Panc1 (cell line): ENCODE results near the gene PHKB. TPM values are rescaled to one million over a fixed set of nuclear protein-coding genes. Genes with fewer than 3 reads are reported as not detected.

ENCODE experiments used
- ATAC-seq: fragments of 200-7000 bp; cut with Tn5 transposase; 2 replicates; pipeline ENCODE4 v1.9.1; 2020; ENCODE audit warnings: mild to moderate bottlenecking, moderate library complexity
- BruUV-seq: library from RNA; stranded (reverse); fragments of 400-500 nt; replicated peaks from 2 replicates; lab custom pipeline; 2021; lab: Mats Ljungman, UMichigan
- CTCF ChIA-PET: fragments of 300-600 bp; sonication (Branson Sonifier 250); formaldehyde crosslinking; loops from one replicate; lab custom pipeline; 2022; ENCODE audit warnings: antibody characterized with exemption; lab: Charles Lee
- POLR2A ChIA-PET: fragments of 300-600 bp; sonication (Branson Sonifier 250); formaldehyde crosslinking; loops from one replicate; lab custom pipeline; 2022; ENCODE audit warnings: antibody characterized with exemption; lab: Charles Lee
- DNase-seq: peaks from one replicate; pipeline ENCODE4 v3.0.0-alpha.2; 2010; ENCODE audit warnings: low read depth, low spot score
- H3K27ac ChIP-seq: 2 replicates; pipeline ENCODE4 v1.5.1; 2011; ENCODE audit warnings: mild to moderate bottlenecking, low read length, inconsistent platforms
- H3K27me3 ChIP-seq: fragments of 200-500 bp; sonication (Bioruptor generic); 2 replicates; pipeline ENCODE4 v1.6.0; 2014; ENCODE audit warnings: low read length, inconsistent platforms; ENCODE audit not compliant: control insufficient read depth, insufficient read depth
- H3K36me3 ChIP-seq: fragments of 200-500 bp; sonication (Bioruptor generic); 2 replicates; pipeline ENCODE4 v1.5.1; 2014; ENCODE audit warnings: inconsistent platforms, mild to moderate bottlenecking, low read length, moderate library complexity; ENCODE audit not compliant: control insufficient read depth, insufficient read depth
- H3K4me1 ChIP-seq: 2 replicates; pipeline ENCODE4 v1.5.1; 2011; ENCODE audit warnings: inconsistent platforms, mild to moderate bottlenecking, low read length, moderate library complexity; ENCODE audit not compliant: control insufficient read depth, insufficient read depth
- H3K4me3 ChIP-seq, 2 experiments: 2 replicates each; pipeline ENCODE4 v1.5.1; 2011 to 2012; ENCODE audit warnings: low read depth in 2 of 2, low read length in 2 of 2, mild to moderate bottlenecking in 2 of 2, inconsistent platforms in 1 of 2, moderate library complexity in 1 of 2
- H3K9me3 ChIP-seq: fragments of 200-500 bp; sonication (Bioruptor generic); 2 replicates; pipeline ENCODE4 v1.5.1; 2014; ENCODE audit warnings: low read depth, mild to moderate bottlenecking, inconsistent platforms, low read length, moderate library complexity; ENCODE audit not compliant: control insufficient read depth, insufficient read depth
- POLR2AphosphoS5 ChIP-seq: IDR thresholded peaks from 2 replicates; pipeline ENCODE4 v1.6.1; 2012; ENCODE audit warnings: mild to moderate bottlenecking, low read depth, low read length, moderate library complexity
- SIN3A ChIP-seq: IDR thresholded peaks from 2 replicates; pipeline ENCODE4 v1.6.1; 2012; ENCODE audit warnings: low read depth, mild to moderate bottlenecking, low read length, moderate library complexity, borderline replicate concordance; ENCODE audit not compliant: insufficient read depth
- TCF7L2 ChIP-seq: IDR thresholded peaks from 2 replicates; pipeline ENCODE4 v1.6.1; 2011; ENCODE audit warnings: mild to moderate bottlenecking, low read depth, low read length, inconsistent platforms
- in situ Hi-C: cut with HindIII; loops from 2 replicates; pipeline ENCODE4 v1.10.0; 2016; ENCODE audit warnings: low sequenced_read_pairs, low pct_unique_long_range_greater_than_20kb
- intact Hi-C: fragments of 100-400 bp; cut with micrococcal nuclease; formaldehyde crosslinking; loops from one replicate; pipeline ENCODE4 v1.10.0; 2022; ENCODE audit not compliant: unreplicated experiment
- total RNA-seq: library from RNA; stranded (reverse); gene quantifications from one replicate; pipeline ENCODE4 v1.2.1, GENCODE V29; 2021; ENCODE audit not compliant: unreplicated experiment
- TF ChIP-seq, protein P1 (sequence below): fragments of 450-650 bp; IDR thresholded peaks from 2 replicates; pipeline ENCODE4 v1.5.1; 2017; ENCODE audit warnings: mild to moderate bottlenecking
- TF ChIP-seq, protein P2 (sequence below), 2 experiments: IDR thresholded peaks; 2 replicates each; pipeline ENCODE4 v1.6.1; 2011 to 2012; ENCODE audit warnings: low read depth in 2 of 2, control low read depth in 1 of 2, low read length in 1 of 2, mild to moderate bottlenecking in 1 of 2, moderate library complexity in 1 of 2; ENCODE audit not compliant: insufficient read depth in 1 of 2

The PHKB gene
- total RNA-seq, 1 experiment from 2014 or later: 29.5 TPM

DNA sequence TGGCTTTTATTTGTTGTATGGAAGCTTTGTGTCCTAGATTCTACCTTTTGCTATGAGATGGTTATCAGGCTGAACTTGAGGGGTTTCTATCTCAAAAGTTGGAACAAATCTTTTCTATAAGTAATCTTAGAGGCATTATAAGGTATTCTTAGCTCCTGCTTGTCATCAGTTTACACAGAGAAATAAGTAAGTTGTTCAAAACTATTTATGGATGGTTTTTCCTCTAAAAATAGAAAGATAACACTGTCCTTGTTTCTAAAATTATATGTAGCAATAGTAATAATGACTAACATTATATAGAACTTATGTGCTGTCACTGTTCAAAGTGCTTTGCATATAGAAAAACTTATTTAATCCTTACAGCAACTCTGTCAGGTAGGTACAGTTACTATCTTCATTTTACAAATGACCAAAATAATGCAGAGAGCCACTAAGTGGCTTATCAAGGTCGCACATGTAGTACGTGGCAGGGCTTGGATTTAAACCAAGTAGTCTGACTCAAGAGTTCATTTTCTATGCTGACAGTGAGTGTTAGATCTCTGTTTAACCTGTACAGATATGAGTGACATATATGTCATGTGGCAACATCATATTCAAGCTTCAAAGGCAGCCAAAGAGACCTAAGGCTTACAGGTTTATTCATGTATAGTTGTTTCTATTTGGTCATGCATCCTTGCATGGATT, 59.0 kb downstream of the PHKB start:
- ChIA-PET CTCF (no interaction called here), POLR2A (no interaction called here)
- Histone ChIP-seq H3K27me3 (no peaks in the 10 kb centered on the region), H3K27ac (no peak overlapping the region), H3K4me3 (no peak overlapping the region), H3K9me3 (no peaks in the 10 kb centered on the region), H3K36me3 (no peaks in the 10 kb centered on the region; the same call in 1 of the 2 replicates), H3K4me1 (no peaks in the 10 kb centered on the region)
- intact Hi-C loops (no loop called here), in situ Hi-C loops (no loop called here)
- ATAC-seq (no peak), DNase-seq (no peak)
- TF ChIP-seq SIN3A (no peak), TCF7L2 (no peak), POLR2AphosphoS5 (no peak)
- TF ChIP-seq, protein P1, sequence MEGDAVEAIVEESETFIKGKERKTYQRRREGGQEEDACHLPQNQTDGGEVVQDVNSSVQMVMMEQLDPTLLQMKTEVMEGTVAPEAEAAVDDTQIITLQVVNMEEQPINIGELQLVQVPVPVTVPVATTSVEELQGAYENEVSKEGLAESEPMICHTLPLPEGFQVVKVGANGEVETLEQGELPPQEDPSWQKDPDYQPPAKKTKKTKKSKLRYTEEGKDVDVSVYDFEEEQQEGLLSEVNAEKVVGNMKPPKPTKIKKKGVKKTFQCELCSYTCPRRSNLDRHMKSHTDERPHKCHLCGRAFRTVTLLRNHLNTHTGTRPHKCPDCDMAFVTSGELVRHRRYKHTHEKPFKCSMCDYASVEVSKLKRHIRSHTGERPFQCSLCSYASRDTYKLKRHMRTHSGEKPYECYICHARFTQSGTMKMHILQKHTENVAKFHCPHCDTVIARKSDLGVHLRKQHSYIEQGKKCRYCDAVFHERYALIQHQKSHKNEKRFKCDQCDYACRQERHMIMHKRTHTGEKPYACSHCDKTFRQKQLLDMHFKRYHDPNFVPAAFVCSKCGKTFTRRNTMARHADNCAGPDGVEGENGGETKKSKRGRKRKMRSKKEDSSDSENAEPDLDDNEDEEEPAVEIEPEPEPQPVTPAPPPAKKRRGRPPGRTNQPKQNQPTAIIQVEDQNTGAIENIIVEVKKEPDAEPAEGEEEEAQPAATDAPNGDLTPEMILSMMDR: no peak
- TF ChIP-seq, protein P2, sequence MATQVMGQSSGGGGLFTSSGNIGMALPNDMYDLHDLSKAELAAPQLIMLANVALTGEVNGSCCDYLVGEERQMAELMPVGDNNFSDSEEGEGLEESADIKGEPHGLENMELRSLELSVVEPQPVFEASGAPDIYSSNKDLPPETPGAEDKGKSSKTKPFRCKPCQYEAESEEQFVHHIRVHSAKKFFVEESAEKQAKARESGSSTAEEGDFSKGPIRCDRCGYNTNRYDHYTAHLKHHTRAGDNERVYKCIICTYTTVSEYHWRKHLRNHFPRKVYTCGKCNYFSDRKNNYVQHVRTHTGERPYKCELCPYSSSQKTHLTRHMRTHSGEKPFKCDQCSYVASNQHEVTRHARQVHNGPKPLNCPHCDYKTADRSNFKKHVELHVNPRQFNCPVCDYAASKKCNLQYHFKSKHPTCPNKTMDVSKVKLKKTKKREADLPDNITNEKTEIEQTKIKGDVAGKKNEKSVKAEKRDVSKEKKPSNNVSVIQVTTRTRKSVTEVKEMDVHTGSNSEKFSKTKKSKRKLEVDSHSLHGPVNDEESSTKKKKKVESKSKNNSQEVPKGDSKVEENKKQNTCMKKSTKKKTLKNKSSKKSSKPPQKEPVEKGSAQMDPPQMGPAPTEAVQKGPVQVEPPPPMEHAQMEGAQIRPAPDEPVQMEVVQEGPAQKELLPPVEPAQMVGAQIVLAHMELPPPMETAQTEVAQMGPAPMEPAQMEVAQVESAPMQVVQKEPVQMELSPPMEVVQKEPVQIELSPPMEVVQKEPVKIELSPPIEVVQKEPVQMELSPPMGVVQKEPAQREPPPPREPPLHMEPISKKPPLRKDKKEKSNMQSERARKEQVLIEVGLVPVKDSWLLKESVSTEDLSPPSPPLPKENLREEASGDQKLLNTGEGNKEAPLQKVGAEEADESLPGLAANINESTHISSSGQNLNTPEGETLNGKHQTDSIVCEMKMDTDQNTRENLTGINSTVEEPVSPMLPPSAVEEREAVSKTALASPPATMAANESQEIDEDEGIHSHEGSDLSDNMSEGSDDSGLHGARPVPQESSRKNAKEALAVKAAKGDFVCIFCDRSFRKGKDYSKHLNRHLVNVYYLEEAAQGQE (IDR thresholded peaks at IDR 0.05; ENCODE audit: insufficient read depth in 1 of 2, low read depth in 2 of 2, low read length in 1 of 2): no peak
- BruUV-seq: no TSS peak

DNA sequence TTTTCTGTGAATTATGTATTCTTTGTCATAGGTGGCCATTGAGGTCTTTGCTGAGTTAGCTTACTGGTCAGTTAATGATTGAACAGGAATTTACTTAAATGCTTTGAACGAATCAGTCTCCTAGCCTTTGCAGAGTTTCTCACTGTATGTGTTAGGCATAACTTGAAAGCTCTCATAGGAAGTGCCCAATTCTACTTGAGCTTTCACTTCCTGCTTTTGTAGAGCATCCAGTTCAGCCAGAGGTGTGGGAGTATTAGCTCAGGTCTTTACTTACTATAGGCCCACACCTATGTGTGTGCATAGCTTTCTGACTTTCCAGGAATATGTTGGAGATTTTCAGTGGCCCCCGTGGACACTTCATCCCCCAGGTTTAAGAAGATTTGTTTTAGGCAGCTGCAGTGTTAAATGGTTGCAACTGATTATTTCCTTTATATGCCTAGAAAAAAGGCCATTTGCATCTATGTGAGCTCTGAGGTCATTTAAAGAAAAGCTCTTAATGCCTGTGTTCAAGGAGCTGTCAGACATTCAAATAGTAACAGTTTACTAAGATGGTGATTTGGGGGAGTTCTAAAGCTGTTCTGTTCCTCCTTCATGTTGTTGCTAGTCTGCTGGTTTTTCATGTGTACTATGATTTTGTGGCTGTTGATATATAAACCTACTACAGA, 62.3 kb downstream of the PHKB start:
- ChIA-PET POLR2A (no interaction called here), CTCF (interaction anchor here (0.6 kb wide), 1 partner anchor 89 kb away, joined by 3 read pairs; no protein-coding TSS in a partner anchor)
- intact Hi-C loops: no loop called here
- BruUV-seq: no TSS peak
- Histone ChIP-seq H3K27ac (no peak overlapping the region), H3K4me1 (no peaks in the 10 kb centered on the region), H3K36me3 (no peaks in the 10 kb centered on the region), H3K27me3 (no peaks in the 10 kb centered on the region), H3K9me3 (no peaks in the 10 kb centered on the region), H3K4me3 (no peak overlapping the region)
- TF ChIP-seq TCF7L2 (no peak), SIN3A (no peak), POLR2AphosphoS5 (no peak)
- TF ChIP-seq, protein P2 (IDR thresholded peaks at IDR 0.05; ENCODE audit: insufficient read depth in 1 of 2, low read depth in 2 of 2, low read length in 1 of 2): no peak
- in situ Hi-C loops: no loop called here
- ATAC-seq (no peak), DNase-seq (no peak)
